Adipose tissue (tissue), 3 donors: ENCODE measurements around the gene FBXO3. TPM values are rescaled to one million over a fixed set of nuclear protein-coding genes. Genes with fewer than 3 reads are reported as not detected.
"Not testable (repeated sequence)": the region's sequence is repeated elsewhere in the genome, so short reads cannot be mapped to it uniquely, and the experiment has no call there.

Experiments used
- H3K27ac ChIP-seq: one replicate; pipeline ENCODE4 v1.5.1; 2013; ENCODE audit warnings: low read depth, low read length
- WGBS, 3 donors: extraction: QIAGEN DNeasy Blood & Tissue Kit; methylation state at CpG; one replicate each; pipeline ENCODE4 v1.1.7; 2013; 5-methylcytosine and 5-hydroxymethylcytosine counted together
- polyA plus RNA-seq, 3 donors: library from polyadenylated mRNA; stranded (reverse); fragments of 200-250 nt; gene quantifications; one replicate each; pipeline ENCODE4 v1.2.3, GENCODE V29; 2013
- donor health status: healthy with polysubstance abuse.
- donor health status: Bipolar disorder and iron deficiency.
- donor health status: healthy.

The FBXO3 gene
- polyA plus RNA-seq, 3 donors, result 17.2 to 27.3 (median 21.4) TPM

- H3K27ac ChIP-seq, result no peak overlapping the region
- WGBS, 3 donors, result 28 to 79% (median 78%) methylated on average over 5 of the region's 5 CpGs
These were observed 61.0 kb downstream of the FBXO3 start for GRCh38 chr11:33713151-33713855.

DNA sequence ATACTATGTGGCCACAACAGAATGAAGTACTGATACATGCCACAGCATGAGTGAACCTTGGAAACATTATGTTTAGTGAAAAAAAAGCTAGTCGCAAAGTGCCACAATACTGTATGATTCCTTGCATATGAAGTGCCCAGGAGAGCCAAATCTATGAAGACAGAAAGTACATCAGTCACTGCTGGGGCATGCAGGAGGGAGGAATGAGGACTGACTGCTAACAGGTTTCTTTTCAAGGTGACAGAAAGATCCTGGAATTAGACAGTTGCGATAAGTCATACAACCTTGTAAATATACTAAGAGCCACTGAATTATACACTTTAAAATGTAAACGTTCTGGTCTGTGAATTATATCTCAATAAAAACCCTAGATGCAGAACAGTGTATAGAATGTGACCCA is 61.9 kb downstream of the FBXO3 start:
- WGBS, 3 donors, result 80 to 93% (median 92%) methylated on average over 3 of the region's 3 CpGs
- H3K27ac ChIP-seq, result no peak overlapping the region

DNA sequence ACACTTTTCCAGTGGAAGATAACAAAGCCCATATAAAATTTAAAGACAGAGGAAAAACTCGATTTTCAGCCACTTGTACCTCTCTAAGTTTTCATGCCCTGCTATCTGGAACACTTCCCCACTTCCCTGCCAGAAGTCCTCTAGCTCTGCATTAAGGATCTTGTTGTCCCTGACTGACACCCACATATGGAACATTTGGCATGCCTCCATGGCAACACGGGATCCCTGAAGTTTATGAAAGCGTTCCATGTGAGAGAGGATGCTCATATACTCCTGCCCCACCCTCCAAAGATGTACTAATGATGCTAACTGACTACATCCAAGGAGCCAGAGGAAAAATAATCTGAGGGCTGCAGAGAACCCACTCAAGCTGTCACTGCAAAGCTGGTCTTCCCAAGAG is 64.9 kb downstream of the FBXO3 start:
- no peak overlapping the region for H3K27ac ChIP-seq
- WGBS, 3 donors, result 62 to 81% (median 70%) methylated on average over 3 of the region's 3 CpGs

DNA sequence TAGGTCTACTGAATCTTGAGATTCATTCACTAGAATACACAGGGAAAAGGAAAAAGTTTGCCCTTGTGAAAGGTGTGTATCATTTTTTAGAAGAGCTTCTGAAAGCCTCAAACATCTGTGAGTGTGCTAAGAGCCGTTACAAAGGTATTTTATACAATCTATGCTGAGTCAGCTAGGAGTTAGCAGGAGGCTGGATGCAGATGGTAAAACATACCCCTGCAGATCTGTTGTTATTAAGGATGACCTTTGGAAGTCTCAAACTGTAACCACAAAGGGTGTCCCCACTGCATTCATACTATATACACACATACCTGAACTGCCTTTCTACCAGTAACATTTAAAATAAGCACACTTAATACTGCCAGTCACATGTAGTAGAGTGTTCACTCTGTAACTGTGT is 65.3 kb downstream of the FBXO3 start:
- 83 to 93% (median 91%) methylated on average over 1 of the region's 1 CpG for WGBS, 3 donors
- no peak overlapping the region for H3K27ac ChIP-seq

DNA sequence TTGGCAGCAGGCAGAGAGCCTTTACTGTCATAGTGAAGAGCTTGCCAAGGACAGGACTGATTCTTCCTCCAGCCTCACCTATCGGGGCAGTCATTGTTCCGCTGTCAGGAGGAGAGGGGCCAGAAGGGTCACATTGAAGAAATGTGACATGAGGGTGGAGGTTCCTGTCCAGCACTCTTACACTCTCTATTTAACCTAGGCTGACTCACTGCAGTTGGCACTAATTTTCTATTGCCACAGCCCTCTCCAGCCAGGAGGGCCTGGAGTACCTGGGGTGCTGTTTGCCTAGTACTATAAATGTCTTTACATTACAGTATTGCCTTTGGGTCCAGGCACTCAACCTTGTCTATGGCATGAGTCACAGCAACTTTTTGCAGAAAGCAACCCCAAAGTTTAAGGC is 66.5 kb downstream of the FBXO3 start:
- not testable (repeated sequence) for H3K27ac ChIP-seq

DNA sequence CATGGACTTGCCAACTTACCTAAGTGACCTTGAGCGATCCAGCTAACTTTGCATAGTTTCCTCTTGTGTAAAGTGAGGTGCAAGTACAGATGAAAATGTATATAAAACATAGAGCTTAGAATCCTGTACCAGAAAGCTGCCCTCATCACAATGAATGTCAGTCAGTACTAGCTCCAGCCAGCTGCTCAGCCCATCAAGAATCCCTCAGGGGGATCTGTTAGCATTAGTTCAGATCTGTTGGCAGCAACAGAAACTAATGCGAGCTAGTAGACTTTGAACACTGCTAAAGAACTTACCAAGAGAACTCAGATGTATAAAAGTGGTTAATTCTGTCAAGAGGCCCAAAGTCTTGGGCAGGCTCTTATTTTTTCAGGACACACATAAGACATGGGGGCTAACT is 67.4 kb downstream of the FBXO3 start:
- peak overlapping the region; percentile 21 for H3K27ac ChIP-seq
- WGBS, 3 donors, result 63 to 80% (median 65%) methylated on average over 2 of the region's 2 CpGs

More for the DNA sequence above, 66.5 kb downstream of the FBXO3 start:
- 80 to 100% methylated on average over 1 of the region's 2 CpGs; no CpG with 5 or more reads in 1 of the 3 donors for WGBS, 3 donors

DNA sequence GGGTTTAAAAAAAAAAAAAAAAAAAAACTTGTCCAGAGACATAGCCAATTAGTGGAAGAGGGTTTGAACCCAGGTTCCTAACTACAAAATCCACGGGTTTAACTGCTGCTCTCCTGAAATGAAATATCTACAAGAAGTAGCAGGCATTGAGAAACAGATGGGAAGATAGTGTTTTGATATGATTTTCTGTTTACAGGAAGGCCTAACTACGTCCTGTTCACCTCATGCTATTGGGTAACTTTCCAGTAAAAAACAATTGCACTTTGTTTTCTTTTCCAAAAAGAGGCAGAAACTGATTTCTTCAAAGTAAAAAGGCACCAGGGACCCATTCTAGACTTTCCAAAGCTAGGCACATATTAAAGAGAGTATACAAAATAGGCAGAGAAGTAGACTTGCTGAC is 67.8 kb downstream of the FBXO3 start:
- WGBS, 3 donors, result 30 to 74% (median 33%) methylated on average over 2 of the region's 2 CpGs
- peak overlapping the region; percentile 21 for H3K27ac ChIP-seq

DNA sequence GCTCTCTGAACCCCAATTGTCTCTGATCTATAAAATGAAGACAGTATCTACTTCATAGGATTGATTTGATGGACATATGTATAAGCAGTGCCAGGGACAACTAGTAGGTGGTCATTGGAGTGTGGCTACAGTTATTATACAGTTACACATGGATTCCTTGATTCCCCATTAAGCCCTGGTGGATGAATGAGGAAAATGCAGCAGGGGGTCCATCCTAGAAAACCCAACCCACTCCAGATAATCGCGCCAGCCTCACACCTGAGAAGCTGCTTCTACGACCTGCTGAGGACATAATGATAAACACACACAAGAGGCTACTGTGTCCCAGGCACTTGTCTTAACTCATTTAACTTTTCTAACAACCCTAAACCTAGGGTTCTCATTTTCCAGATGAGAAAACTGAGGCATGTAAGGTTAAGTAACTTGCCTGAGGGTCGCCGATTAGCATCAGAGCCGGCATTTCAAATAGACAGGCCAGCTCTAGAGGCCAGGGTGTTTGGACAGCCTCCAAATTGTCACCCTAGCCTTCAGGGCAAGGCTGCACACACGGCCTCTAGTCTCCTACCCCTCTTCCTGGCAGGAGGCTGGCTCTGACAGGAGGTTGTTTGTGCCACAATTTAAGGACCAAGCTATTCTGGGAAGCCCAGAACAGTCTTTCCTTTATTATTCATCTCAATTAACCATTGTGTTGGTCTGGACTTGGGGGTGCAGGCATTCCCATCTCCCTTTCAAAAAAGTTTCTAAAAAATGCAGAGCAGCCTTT is 69.9 kb downstream of the FBXO3 start:
- 60 to 79% (median 69%) methylated on average over 7 of the region's 7 CpGs for WGBS, 3 donors
- no peak overlapping the region for H3K27ac ChIP-seq

GRCh38 chr11:33703788-33704187 is 70.5 kb downstream of the FBXO3 start:
- no peak overlapping the region for H3K27ac ChIP-seq
- WGBS, 3 donors, result 57 to 78% (median 62%) methylated on average over 4 of the region's 4 CpGs

DNA sequence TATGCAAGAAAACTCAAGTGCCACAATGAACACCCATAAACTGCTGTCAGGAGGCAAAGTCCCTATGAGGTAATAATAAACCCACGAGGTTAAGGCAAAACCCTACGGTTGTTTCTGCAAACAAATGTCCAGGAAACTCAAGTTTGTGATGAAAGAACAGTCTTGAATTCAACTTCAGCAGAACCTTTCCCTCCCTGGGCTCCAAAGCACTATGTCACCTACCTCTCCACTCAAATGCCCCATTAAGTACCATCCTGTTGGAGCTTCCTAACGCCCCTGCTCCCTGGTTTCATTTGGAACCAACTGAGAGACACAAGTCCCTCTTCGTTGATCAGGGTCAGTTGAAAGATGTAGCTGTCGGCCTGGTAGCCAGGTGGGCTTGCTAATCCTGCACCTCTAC is 71.1 kb downstream of the FBXO3 start:
- peak overlapping the region; percentile 40 for H3K27ac ChIP-seq
- WGBS, 3 donors, result 48 to 71% (median 66%) methylated on average over 5 of the region's 5 CpGs

DNA sequence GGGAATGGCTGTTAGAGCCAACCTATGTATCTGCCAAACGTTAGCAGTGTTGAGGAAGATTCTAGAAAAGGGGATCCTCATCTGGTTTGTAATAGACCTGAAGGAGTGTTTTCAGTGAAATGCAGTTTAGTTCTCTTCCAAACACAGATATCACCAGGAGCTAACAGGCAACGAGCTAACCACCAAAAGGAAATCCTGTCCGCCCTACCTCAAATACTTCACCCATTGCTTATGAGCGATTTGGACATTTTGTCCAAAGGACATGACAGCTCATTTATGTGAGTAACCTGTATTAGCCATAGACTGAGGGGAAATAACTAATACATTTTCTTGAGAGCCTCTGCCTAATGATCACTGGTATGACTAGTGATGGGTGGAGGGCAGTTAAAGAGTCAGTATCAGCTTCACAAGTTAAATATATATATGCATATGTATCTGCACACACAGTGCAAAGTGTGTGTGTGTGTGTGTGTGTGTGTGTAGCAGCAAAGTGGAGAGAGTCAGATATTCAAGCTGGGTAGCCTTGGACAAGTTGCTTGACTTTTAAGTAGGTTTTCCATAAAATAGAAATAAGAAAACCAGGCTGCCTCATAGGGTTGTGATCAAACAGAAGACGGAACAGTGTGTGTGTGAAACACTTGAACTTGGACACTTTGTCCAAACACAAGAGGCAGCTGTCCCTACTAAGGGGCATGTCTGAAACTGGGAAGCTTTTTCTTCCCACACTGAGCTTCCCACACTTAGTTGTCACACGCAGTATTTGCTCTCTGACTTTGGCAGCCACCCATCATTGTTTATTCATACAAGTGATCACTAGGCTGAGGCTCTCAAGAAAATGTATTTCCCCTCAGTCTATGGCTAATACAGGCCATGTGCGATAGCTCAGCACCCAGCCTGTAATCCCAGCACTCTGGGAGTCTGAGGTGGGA is 72.8 kb downstream of the FBXO3 start:
- WGBS, 3 donors, result 17 to 22% (median 17%) methylated on average over 7 of the region's 7 CpGs
- H3K27ac ChIP-seq, result peak overlapping the region; percentile 30

DNA sequence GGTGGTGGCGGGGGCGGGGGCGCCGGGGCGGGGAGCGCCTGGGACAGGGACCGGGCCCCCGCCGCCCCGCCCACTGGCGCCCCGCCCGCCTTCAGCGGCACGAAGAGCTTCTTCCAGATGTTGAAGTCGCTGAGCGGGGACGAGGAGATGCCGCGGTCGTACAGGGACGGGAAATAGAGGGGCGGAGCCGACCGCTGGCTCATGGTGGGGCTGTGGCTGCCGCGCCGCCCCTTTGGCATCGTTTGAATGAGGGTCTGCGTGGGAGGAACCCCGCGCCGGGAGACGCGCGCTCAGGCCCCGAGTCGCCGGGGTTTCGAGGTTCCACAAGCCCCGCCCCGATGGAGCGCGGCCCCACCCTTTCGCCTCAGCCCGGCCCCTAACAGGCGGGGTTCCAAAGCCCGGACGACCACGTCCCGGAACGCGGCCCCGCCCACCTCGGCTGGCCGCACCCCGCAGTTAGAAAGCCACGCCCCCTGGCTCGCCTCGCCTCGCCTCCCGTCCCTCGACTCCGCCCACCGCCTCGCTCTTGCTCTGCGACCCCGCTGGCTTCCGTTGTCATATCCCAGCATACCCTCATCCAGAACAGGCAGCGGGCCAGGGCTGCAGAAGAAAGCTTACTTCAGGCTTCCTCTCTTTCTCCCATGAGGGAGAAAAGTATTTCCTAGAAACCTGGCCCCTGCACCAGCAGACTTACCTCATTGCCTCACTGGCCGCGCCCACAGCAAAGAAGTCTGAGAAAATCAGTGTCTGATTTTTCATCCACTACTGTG is 73.6 kb downstream of the FBXO3 start, which contains the start of gene C11orf91:
Gene C11orf91 (minus strand): TSS at position 325 of the 770 bp plus-strand sequence. CDS start 86 bp downstream, at position 239.
- 0 to 1% (median 0%) methylated on average over 44 to 72 of the region's 72 CpGs for WGBS, 3 donors

DNA sequence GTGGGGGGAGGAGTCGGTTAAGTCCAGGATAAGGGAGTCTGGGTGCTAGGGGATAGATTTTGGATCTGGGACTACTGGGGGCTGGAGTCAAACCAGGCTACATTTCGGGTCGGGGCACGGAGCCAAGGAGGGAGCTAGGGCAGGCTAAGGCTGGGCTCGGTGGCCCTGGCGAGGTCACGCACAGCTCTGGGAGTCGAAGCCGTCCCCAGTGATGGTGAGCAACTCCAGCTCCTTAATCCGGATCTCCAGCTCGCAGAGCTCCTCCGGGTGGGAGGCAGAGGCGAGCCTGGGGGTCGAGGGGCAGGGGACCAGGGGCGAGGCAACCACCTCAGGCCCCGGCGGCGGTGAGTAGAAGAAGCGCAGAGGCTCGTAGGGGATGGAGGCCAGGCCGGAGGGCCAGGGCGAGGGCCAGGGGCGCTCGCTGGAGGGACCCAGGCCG is 74.2 kb downstream of the FBXO3 start:
- 25 to 57% (median 28%) methylated on average over 17 to 25 of the region's 25 CpGs for WGBS, 3 donors

More for the DNA sequence above, 73.6 kb downstream of the FBXO3 start, which contains the start of gene C11orf91:
- peak within 1 kb of the TSS; percentile 30 for H3K27ac ChIP-seq

DNA sequence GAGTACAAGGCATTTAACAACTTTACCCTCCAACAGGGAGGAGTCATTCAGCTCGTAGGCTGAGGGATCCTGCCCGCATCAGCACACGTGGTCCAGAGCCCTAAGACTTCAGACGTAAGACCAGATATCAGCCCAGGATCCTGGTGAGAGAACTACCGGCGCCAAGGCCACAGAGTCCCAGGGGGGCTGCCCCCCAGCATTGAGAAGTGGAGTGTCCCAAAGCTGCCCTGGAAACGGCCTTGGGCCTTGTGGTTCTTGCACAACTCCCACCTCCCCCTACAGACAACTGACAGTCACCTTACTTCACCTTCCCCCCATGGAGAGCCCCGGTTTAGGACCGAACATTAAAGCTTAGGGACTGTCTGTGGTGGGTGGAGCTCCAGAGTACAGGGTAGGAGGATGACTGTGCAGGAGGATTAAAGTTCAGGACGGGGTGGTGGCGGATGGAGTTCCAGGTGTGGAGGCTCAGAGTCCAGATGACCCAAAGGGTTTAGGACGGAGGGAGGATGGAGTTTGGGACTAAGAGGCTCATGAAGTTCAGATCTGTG is 74.7 kb downstream of the FBXO3 start:
- 50 to 71% (median 54%) methylated on average over 12 of the region's 12 CpGs for WGBS, 3 donors
- no peak overlapping the region for H3K27ac ChIP-seq

More for the DNA sequence above, 74.2 kb downstream of the FBXO3 start:
- H3K27ac ChIP-seq, result no peak overlapping the region

DNA sequence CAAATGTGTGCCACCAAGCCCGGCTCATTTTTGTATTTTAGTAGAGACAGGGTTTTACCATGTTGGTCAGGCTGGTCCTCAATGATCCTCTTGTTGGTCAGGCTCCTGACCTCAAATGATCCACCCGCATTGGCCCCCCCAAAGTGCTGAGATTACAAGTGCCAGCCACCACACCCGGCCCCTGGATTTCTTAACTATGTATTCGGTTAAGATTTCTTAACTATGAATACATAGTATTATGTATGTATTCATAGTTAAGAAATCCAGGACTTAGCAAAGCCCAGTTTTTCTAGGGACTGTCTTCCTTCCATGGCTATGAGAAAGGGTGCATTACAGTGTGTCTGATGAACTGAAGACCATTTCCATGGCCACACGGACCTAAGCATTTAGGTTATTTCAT is 75.4 kb downstream of the FBXO3 start:
- H3K27ac ChIP-seq, result no peak overlapping the region
- WGBS, 3 donors, result 60 to 91% (median 65%) methylated on average over 5 of the region's 5 CpGs

DNA sequence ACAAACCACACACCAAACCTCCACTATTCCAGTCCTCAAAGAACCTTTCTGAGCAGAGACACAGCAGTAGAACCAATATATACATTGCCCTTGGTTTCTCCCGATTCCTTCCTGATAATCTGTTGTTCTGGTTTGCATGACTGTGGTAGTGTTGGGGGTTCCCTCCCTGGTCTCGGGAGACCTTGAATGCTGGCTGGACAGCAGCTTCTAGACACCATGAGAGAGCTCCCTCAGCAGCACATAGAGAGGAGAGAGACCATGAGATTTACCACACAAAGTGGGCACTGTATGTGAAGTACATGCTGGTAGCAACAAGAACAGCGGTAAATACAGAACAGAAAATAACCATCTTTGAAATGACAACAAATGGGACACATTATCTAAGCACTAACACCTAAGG is 76.3 kb downstream of the FBXO3 start:
- no peak overlapping the region for H3K27ac ChIP-seq
- WGBS, 3 donors, result 69 to 83% (median 73%) methylated on average over 3 of the region's 3 CpGs

- H3K27ac ChIP-seq, result no peak overlapping the region
- 69 to 83% (median 77%) methylated on average over 6 of the region's 6 CpGs for WGBS, 3 donors
These were observed 77.2 kb downstream of the FBXO3 start for GRCh38 chr11:33696931-33697638.
